Hepatocyte (in vitro differentiated cells): ENCODE data around the gene MYH7. TPM values are rescaled to one million over a fixed set of nuclear protein-coding genes. Genes with fewer than 3 reads are reported as not detected.
"Not testable (repeated sequence)": the region's sequence is repeated elsewhere in the genome, so short reads cannot be mapped to it uniquely, and the experiment has no call there.

Experiments
- DNase-seq: peaks from one replicate; pipeline ENCODE4 v3.0.0-alpha.2; 2016; ENCODE audit warnings: low spot score
- H2AFZ ChIP-seq: fragments of 200-600 bp; sonication (generic); 2 replicates; pipeline ENCODE4 v1.6.0; 2016; ENCODE audit warnings: antibody characterized with exemption, mild to moderate bottlenecking
- H3K27ac ChIP-seq: fragments of 200-600 bp; sonication (generic); 2 replicates; pipeline ENCODE4 v1.5.1; 2016; ENCODE audit warnings: mild to moderate bottlenecking
- H3K27me3 ChIP-seq: fragments of 200-600 bp; sonication (generic); 2 replicates; pipeline ENCODE4 v1.6.1; 2016
- H3K36me3 ChIP-seq: fragments of 200-600 bp; sonication (generic); replicated peaks from 2 replicates; pipeline ENCODE4 v1.5.1; 2016; ENCODE audit warnings: low read depth; ENCODE audit not compliant: insufficient read depth
- H3K4me1 ChIP-seq: fragments of 200-600 bp; sonication (generic); 2 replicates; pipeline ENCODE4 v1.5.1; 2016; ENCODE audit warnings: mild to moderate bottlenecking, moderate library complexity; ENCODE audit not compliant: insufficient read depth
- H3K4me2 ChIP-seq: fragments of 200-600 bp; sonication (generic); 2 replicates; pipeline ENCODE4 v1.6.0; 2016
- H3K4me3 ChIP-seq: fragments of 200-600 bp; sonication (generic); 2 replicates; pipeline ENCODE4 v1.5.1; 2016; ENCODE audit warnings: mild to moderate bottlenecking
- H3K79me2 ChIP-seq: fragments of 200-600 bp; sonication (generic); 2 replicates; pipeline ENCODE4 v1.6.0; 2017; ENCODE audit warnings: mild to moderate bottlenecking
- H3K9me2 ChIP-seq: fragments of 200-600 bp; sonication (generic); replicated peaks from 2 replicates; pipeline ENCODE4 v1.6.0; 2017; ENCODE audit warnings: mild to moderate bottlenecking; ENCODE audit not compliant: insufficient read depth
- H3K9me3 ChIP-seq: fragments of 200-600 bp; sonication (generic); 2 replicates; pipeline ENCODE4 v1.5.1; 2016; ENCODE audit warnings: low read depth, mild to moderate bottlenecking
- H4K20me1 ChIP-seq: fragments of 200-600 bp; sonication (generic); 2 replicates; pipeline ENCODE4 v1.6.0; 2016; ENCODE audit warnings: mild to moderate bottlenecking; ENCODE audit not compliant: insufficient read depth, poor library complexity, severe bottlenecking
- EZH2 ChIP-seq: fragments of 200-600 bp; sonication (generic); IDR thresholded peaks from 2 replicates; pipeline ENCODE4 v1.6.1; 2016; ENCODE audit warnings: antibody characterized with exemption, mild to moderate bottlenecking, borderline replicate concordance
- EZH2phosphoT487 ChIP-seq: fragments of 200-600 bp; sonication (generic); IDR thresholded peaks from one replicate; pipeline ENCODE4 v1.6.1; 2018; ENCODE audit warnings: antibody characterized with exemption, mild to moderate bottlenecking, low read depth, moderate library complexity; ENCODE audit not compliant: unreplicated experiment, severe bottlenecking
- WGBS: methylation state at CpG from one replicate; pipeline ENCODE4 v1.1.6; 2016; ENCODE audit warnings: low lambda C conversion rate; ENCODE audit errors: missing lambda C conversion rate; 5-methylcytosine and 5-hydroxymethylcytosine counted together
- polyA plus RNA-seq: library from polyadenylated mRNA; unstranded; fragments of >200 nt; fragmentation: Nextera tagmentation; extraction: Ambion mirVana; gene quantifications from 2 replicates; pipeline ENCODE4 v1.2.1, GENCODE V29; 2016
- total RNA-seq: library from RNA; depleted of rRNA; stranded (reverse); fragments of >200 nt; gene quantifications from 2 replicates; pipeline ENCODE4 v1.2.3, GENCODE V29; 2014
- TF ChIP-seq, protein P1 (sequence below): fragments of 200-600 bp; sonication (generic); IDR thresholded peaks from 2 replicates; pipeline ENCODE4 v1.5.1; 2016; ENCODE audit warnings: antibody characterized with exemption, mild to moderate bottlenecking; ENCODE audit not compliant: poor library complexity

Gene MYH7
- total and polyA plus RNA-seq, 2 experiments from 2014 or later: not detected

DNA sequence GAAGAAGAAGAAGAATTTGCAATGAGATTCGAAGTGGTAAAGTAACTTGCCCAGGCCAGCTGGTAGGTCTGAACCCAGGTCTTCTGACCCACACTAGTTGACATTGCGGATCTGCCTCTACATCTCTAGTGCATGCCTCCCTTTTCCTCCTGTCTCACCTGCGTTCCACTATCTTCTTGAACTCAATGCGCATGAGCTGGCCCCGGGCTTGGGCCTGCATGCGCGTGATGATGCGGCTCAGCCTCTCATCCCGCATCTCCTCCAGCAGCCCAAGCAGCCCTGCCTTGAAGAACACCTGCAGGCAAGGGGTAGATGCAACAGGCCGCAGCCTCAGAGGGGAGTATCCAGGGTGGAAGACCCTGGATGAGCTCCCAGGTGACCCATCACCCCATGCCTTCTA, 39.3 kb downstream of the MYH7 start:
- TF ChIP-seq, protein P1, sequence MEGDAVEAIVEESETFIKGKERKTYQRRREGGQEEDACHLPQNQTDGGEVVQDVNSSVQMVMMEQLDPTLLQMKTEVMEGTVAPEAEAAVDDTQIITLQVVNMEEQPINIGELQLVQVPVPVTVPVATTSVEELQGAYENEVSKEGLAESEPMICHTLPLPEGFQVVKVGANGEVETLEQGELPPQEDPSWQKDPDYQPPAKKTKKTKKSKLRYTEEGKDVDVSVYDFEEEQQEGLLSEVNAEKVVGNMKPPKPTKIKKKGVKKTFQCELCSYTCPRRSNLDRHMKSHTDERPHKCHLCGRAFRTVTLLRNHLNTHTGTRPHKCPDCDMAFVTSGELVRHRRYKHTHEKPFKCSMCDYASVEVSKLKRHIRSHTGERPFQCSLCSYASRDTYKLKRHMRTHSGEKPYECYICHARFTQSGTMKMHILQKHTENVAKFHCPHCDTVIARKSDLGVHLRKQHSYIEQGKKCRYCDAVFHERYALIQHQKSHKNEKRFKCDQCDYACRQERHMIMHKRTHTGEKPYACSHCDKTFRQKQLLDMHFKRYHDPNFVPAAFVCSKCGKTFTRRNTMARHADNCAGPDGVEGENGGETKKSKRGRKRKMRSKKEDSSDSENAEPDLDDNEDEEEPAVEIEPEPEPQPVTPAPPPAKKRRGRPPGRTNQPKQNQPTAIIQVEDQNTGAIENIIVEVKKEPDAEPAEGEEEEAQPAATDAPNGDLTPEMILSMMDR: no peak
- no peak for TF ChIP-seq EZH2
- no peak for DNase-seq
- no peaks in the 10 kb centered on the region for H3K9me2 ChIP-seq
- H4K20me1 ChIP-seq: no peaks in the 10 kb centered on the region
- H3K4me2 ChIP-seq: no peak overlapping the region
- no peaks in the 10 kb centered on the region for H3K27me3 ChIP-seq
- no peak overlapping the region for H3K4me3 ChIP-seq
- no peaks in the 10 kb centered on the region for H3K36me3 ChIP-seq
- WGBS: 94% methylated on average over 10 of the region's 10 CpGs
- no peak overlapping the region for H2AFZ ChIP-seq
- H3K4me1 ChIP-seq: no peaks in the 10 kb centered on the region
- no peaks in the 10 kb centered on the region for H3K9me3 ChIP-seq
- no peak overlapping the region for H3K27ac ChIP-seq
- no peaks in the 10 kb centered on the region for H3K79me2 ChIP-seq

DNA sequence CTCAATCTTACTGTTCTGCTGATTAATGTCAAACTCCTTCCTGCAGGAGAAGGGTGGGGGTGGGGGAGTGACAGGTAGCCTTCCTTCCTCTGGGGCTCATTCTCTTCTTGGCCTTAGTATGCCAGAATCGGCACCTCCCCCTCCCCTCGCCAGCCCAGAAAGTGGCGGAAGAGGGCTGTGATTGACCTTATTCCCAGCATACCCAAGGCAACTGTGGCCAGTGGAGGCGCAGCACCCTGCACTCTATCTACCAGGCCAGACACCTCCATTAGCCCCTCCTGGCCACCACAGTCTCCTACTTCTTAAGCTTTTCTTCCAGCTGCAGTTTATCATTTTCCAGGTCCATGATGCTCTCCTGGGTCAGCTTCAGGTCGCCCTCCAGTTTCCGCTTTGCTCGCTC, 42.8 kb downstream of the MYH7 start:
- Histone ChIP-seq H3K9me2 (no peaks in the 10 kb centered on the region), H3K27ac (no peak overlapping the region), H3K79me2 (no peaks in the 10 kb centered on the region), H3K36me3 (no peaks in the 10 kb centered on the region), H3K9me3 (no peaks in the 10 kb centered on the region), H4K20me1 (no peaks in the 10 kb centered on the region), H2AFZ (no peak overlapping the region), H3K4me3 (no peak overlapping the region), H3K4me1 (no peaks in the 10 kb centered on the region), H3K4me2 (no peak overlapping the region), H3K27me3 (no peaks in the 10 kb centered on the region)
- TF ChIP-seq, protein P1: no peak
- TF ChIP-seq EZH2phosphoT487 (no peak), EZH2 (no peak)
- WGBS: 89% methylated on average over 7 of the region's 7 CpGs
- no peak for DNase-seq

DNA sequence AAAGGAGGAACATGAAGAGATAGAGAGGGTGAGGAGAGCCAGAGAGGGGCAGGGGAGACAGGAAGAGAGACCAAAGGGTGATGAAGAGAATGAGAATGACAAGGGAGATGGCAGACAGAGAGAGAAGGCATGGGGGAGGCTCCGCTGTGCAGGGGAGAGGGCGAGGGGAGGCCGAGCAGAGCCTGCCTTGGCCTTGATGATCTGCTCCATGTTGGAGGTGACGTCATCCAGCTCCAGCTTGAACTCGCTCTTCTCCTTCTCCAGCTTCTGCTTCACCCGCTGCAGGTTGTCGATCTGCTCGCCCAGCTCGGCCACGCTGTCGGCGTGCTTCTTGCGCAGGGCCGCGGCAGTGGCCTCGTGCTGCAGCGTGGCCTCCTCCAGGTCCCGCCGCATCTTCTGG, 45.6 kb downstream of the MYH7 start:
- 93% methylated on average over 3 of the region's 19 CpGs for WGBS
- not testable (repeated sequence) for H3K4me2 ChIP-seq, H3K79me2 ChIP-seq, H3K9me2 ChIP-seq, H3K4me1 ChIP-seq, H4K20me1 ChIP-seq, H3K4me3 ChIP-seq, H3K27ac ChIP-seq, H2AFZ ChIP-seq, H3K36me3 ChIP-seq, H3K9me3 ChIP-seq, DNase-seq, H3K27me3 ChIP-seq

DNA sequence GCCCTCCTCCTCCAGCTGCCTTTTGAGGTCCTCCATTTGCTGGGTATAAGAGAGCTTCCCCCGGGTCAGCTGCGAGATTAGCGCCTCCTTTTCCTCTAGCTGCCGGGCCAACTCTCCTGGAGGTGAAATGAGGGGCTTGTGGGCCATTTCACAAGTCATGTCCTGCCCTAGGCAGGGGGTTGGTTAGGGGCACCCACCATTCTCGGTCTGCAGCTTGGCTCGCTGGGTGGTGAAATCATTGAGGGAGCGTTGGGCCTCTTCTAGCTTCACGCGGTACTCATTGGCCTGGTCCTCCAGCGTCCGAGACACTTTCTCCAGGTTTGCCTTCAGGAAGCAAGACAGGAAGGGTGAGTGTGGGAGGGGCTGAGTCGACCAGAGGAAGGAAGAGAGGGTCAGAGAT, 46.1 kb downstream of the MYH7 start:
- no peaks in the 10 kb centered on the region for H3K36me3 ChIP-seq

More for the DNA sequence above, 46.1 kb downstream of the MYH7 start:
- Histone ChIP-seq H3K27me3 (no peaks in the 10 kb centered on the region), H3K79me2 (no peaks in the 10 kb centered on the region), H3K9me3 (no peaks in the 10 kb centered on the region), H2AFZ (no peak overlapping the region), H4K20me1 (no peaks in the 10 kb centered on the region), H3K4me2 (no peak overlapping the region), H3K27ac (no peak overlapping the region), H3K4me3 (no peak overlapping the region), H3K4me1 (no peaks in the 10 kb centered on the region), H3K9me2 (no peaks in the 10 kb centered on the region)
- no peak for DNase-seq
- WGBS: 82% methylated on average over 12 of the region's 12 CpGs
- TF ChIP-seq EZH2 (no peak), EZH2phosphoT487 (no peak)
- TF ChIP-seq, protein P1: no peak
